Thoracic aorta (tissue), 2 donors: ENCODE measurements around the gene B4GALNT2. TPM values are rescaled to one million over a fixed set of nuclear protein-coding genes. Genes with fewer than 3 reads are reported as not detected.

ENCODE experiments used
- ATAC-seq: fragments of 150-250 bp; one replicate; pipeline ENCODE4 v1.8.0; 2017; ENCODE audit warnings: low read depth; ENCODE audit not compliant: insufficient number of reproducible peaks, low FRiP score
- DNase-seq: peaks from one replicate; pipeline ENCODE4 v3.0.0-alpha.2; 2020; ENCODE audit warnings: low spot score
- H3K27ac ChIP-seq, 2 donors: fragments of 200-600 bp; sonication (generic); 1 replicate in 1 of 2; 2 replicates in 1 of 2; pipeline ENCODE4 v1.5.1; 2016; ENCODE audit warnings: mild to moderate bottlenecking in 2 of 2, moderate library complexity in 2 of 2
- H3K27me3 ChIP-seq: fragments of 200-600 bp; sonication (generic); replicated peaks from 2 replicates; pipeline ENCODE4 v1.6.0; 2016; ENCODE audit warnings: mild to moderate bottlenecking; ENCODE audit not compliant: insufficient read depth
- H3K36me3 ChIP-seq: fragments of 200-600 bp; sonication (generic); one replicate; pipeline ENCODE4 v1.5.1; 2016
- H3K4me1 ChIP-seq, 2 donors: fragments of 200-600 bp; sonication (generic); 1 replicate in 1 of 2; 2 replicates in 1 of 2; pipeline versions ENCODE4 v1.5.1 to v1.6.0; 2016; ENCODE audit warnings: low read depth in 2 of 2, mild to moderate bottlenecking in 1 of 2; ENCODE audit not compliant: control insufficient read depth in 1 of 2
- H3K4me3 ChIP-seq: fragments of 200-600 bp; sonication (generic); 2 replicates; pipeline ENCODE4 v1.5.1; 2016; ENCODE audit warnings: mild to moderate bottlenecking
- H3K9me3 ChIP-seq: fragments of 200-600 bp; sonication (generic); 2 replicates; pipeline ENCODE4 v1.5.1; 2016
- CTCF ChIP-seq: fragments of 200-600 bp; sonication (generic); IDR thresholded peaks from one replicate; pipeline ENCODE4 v1.5.1; 2019; ENCODE audit warnings: antibody characterized with exemption
- total RNA-seq, 2 donors: library from RNA; depleted of rRNA; stranded (reverse); fragments of >200 nt; gene quantifications; one replicate each; pipeline versions ENCODE4 v1.1.0 to v1.2.3, GENCODE V29; 2016

Gene B4GALNT2
- total RNA-seq, 2 donors from 2014 or later: not detected

- Histone ChIP-seq H3K36me3 (no peaks in the 10 kb centered on the region), H3K4me3 (peak overlapping the region; percentile 53), H3K27me3 (peaks cover 6% of the 10 kb centered on the region), H3K27ac (no peak overlapping the region), H3K4me1 (peaks cover 4 to 19% of the 10 kb centered on the region in 2 donors), H3K9me3 (no peaks in the 10 kb centered on the region)
- no peak for ATAC-seq
- DNase-seq: no peak
- TF ChIP-seq CTCF: peak; percentile 75
These were observed 91.1 kb downstream of the B4GALNT2 start for GRCh38 chr17:49223517-49224197.

- no peak overlapping the region for H3K27ac ChIP-seq
- no peaks in the 10 kb centered on the region for H3K36me3 ChIP-seq
- peak overlapping the region; percentile 53 for H3K4me3 ChIP-seq
- TF ChIP-seq CTCF: no peak
- no peak for DNase-seq
- no peaks in the 10 kb centered on the region for H3K9me3 ChIP-seq
- H3K27me3 ChIP-seq: peaks cover 6% of the 10 kb centered on the region
- no peak for ATAC-seq
- peaks cover 4 to 19% of the 10 kb centered on the region in 2 donors for H3K4me1 ChIP-seq
These were observed 91.8 kb downstream of the B4GALNT2 start for GRCh38 chr17:49224198-49224996.

GRCh38 chr17:49224997-49225337 is 92.4 kb downstream of the B4GALNT2 start:
- Histone ChIP-seq H3K36me3 (no peaks in the 10 kb centered on the region), H3K4me1 (peaks cover 5 to 23% of the 10 kb centered on the region in 2 donors), H3K27ac (no peak overlapping the region), H3K9me3 (no peaks in the 10 kb centered on the region), H3K27me3 (peaks cover 6% of the 10 kb centered on the region), H3K4me3 (peak overlapping the region; percentile 53)
- TF ChIP-seq CTCF: no peak
- ATAC-seq (no peak), DNase-seq (no peak)

- DNase-seq: no peak
- no peak for ATAC-seq
- peaks cover 6% of the 10 kb centered on the region for H3K27me3 ChIP-seq
- H3K36me3 ChIP-seq: no peaks in the 10 kb centered on the region
- no peak for TF ChIP-seq CTCF
- H3K4me1 ChIP-seq: peaks cover 10 to 30% of the 10 kb centered on the region in 2 donors
- H3K9me3 ChIP-seq: no peaks in the 10 kb centered on the region
- no peak overlapping the region for H3K4me3 ChIP-seq
- peak overlapping the region in 1 of 2 donors; percentile 22 for H3K27ac ChIP-seq
These were observed 93.1 kb downstream of the B4GALNT2 start for GRCh38 chr17:49225554-49226236.

Other genes with a start within 250 kb of the B4GALNT2 start
- 10 to 100 TPM; 43.2 to 54.7 TPM for gene ATP5MC1, start 240.0 kb upstream of the B4GALNT2 start, total RNA-seq
- 10 to 100 TPM; 63.2 to 90.7 TPM for gene UBE2Z, start 224.4 kb upstream of the B4GALNT2 start, total RNA-seq
- 100 to 1,000 TPM; 118 to 121 TPM for gene SNF8, start 187.9 kb upstream of the B4GALNT2 start, total RNA-seq
- not detected for gene GIP, start 164.2 kb upstream of the B4GALNT2 start, total RNA-seq
- gene IGF2BP1, start 135.4 kb upstream of the B4GALNT2 start, total RNA-seq: under 1 TPM in 1 of 2 donors, not detected in 1; 0.07 TPM
- gene GNGT2, start 77.8 kb downstream of the B4GALNT2 start, total RNA-seq: 1 to 10 TPM in 1 of 2 donors, not detected in 1; 3.1 TPM
- 10 to 100 TPM in 1 of 2 donors, 1 to 10 TPM in 1; 8.9 to 10.8 TPM for gene ABI3, start 77.9 kb downstream of the B4GALNT2 start, total RNA-seq
- gene PHOSPHO1, start 98.0 kb downstream of the B4GALNT2 start, total RNA-seq: under 1 TPM in 1 of 2 donors, not detected in 1; 0.95 TPM
- 10 to 100 TPM; 36.1 to 40.0 TPM for gene ZNF652, start 229.5 kb downstream of the B4GALNT2 start, total RNA-seq